ENCODE data around the gene SLC35B2. TPM values are rescaled to one million over a fixed set of nuclear protein-coding genes. Genes with fewer than 3 reads are reported as not detected.
A peak's percentile ranks its signal among the peaks of the same experiment; 100 is the strongest.

Gene SLC35B2
- total and polyA plus RNA-seq, 2 experiments from 2014 or later, result 101 to 114 TPM

DNA sequence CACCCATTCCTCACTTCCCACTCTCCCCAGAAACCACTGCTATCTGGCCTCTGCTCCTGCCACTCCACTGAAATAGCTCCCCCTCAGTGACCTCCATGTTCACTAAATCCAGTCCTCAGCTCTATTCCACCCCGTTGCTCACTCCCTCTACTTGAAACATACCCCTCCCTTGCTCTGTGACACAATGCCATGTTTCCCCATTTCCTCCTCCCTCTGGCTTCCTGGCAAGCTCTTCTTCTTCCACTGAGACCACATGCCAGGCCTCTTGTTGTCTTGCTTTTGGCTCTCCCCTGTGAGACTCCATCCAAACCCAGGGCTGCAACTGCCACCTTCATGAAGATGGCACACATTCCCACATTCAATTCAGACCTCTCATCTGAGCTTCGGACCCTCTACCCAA is 26.8 kb upstream of the SLC35B2 start:
- Histone ChIP-seq H3K79me2 (ENCODE audit: insufficient read depth) (no peaks in the 10 kb centered on the region), H3K4me2 (ENCODE audit: unreplicated experiment) (no peak overlapping the region), H2AFZ (no peak overlapping the region), H4K20me1 (ENCODE audit: insufficient read depth) (no peaks in the 10 kb centered on the region), H3K4me1 (ENCODE audit: insufficient read depth) (no peaks in the 10 kb centered on the region), H3K27me3 (replicated peaks; ENCODE audit: insufficient read depth) (peaks cover 17% of the 10 kb centered on the region; the same call in 1 of the 2 replicates), H3K36me3 (ENCODE audit: low read depth) (no peaks in the 10 kb centered on the region), H3K9me2 (ENCODE audit: insufficient read depth) (no peaks in the 10 kb centered on the region), H3F3A (ENCODE audit: insufficient read depth) (no peaks in the 10 kb centered on the region), H3K9me3 (ENCODE audit: low read depth) (no peaks in the 10 kb centered on the region), H3K4me3 (no peak overlapping the region), H3K27ac (no peak overlapping the region), H3K9ac (no peak overlapping the region)
- no peak for TF ChIP-seq EZH2 (IDR thresholded peaks at IDR 0.05; ENCODE audit: insufficient read depth, poor library complexity, severe bottlenecking)
- no peak for TF ChIP-seq EZH2phosphoT487 (IDR thresholded peaks at IDR 0.05; ENCODE audit: insufficient read depth, low read depth)
- in situ Hi-C loops (cut with MboI), result no loop called here
- WGBS, 2 experiments (ENCODE audit: low coverage in 1 of 2, low lambda C conversion rate in 2 of 2, missing lambda C conversion rate in 2 of 2), result 14 to 15% methylated on average over 2 of the region's 2 CpGs
- no peak for DNase-seq

DNA sequence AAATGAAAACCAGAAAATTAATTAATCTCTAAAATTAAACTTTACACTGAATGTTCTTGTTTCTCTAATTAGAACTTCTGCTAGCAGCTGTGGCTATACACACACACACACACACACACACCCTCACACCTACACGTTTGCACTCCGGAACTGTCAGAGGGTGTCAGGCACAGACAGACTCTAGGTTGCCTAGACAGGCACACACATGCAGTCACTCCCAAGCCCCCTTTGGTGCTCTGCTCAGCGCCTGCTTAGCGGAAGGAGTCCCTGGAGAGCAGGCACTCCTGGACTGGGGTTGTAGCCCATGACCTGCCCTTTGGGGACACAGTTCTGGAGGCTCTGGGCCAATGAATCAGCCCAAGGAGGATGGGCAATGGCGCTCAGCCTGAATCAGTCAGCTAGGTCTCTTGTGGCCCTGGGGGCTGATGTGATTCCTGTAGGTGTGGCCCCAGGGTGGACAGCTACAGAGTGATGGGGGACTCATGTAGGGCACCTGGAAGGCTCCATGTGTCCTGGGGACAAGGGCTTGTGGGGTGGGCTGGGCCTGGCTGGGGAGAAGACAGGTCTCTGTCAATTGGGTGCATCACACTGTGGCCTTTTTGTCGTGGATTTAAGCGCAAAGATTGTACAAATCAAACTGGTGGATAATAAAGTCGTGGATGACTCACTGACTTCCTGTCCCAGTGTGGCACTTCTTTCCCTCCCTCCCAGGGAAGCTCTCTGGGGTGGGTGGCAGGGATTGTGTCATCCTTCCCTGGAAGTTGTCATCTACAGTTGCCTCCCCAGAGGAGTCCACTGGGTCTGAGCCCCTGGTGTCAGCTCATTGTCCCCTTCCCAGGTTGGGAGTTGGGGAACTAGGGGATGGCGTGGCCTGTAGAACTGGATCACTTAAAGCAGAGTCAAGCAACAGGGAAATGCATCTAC is 21.7 kb upstream of the SLC35B2 start:
- Histone ChIP-seq H3K4me1 (ENCODE audit: insufficient read depth) (no peaks in the 10 kb centered on the region), H3K36me3 (ENCODE audit: low read depth) (no peaks in the 10 kb centered on the region), H3K9me2 (ENCODE audit: insufficient read depth) (no peaks in the 10 kb centered on the region), H3K79me2 (ENCODE audit: insufficient read depth) (no peaks in the 10 kb centered on the region), H3K9me3 (ENCODE audit: low read depth) (no peaks in the 10 kb centered on the region), H3K4me2 (ENCODE audit: unreplicated experiment) (no peak overlapping the region), H3K9ac (no peak overlapping the region), H2AFZ (no peak overlapping the region), H3K27me3 (replicated peaks; ENCODE audit: insufficient read depth) (peaks cover 23% of the 10 kb centered on the region), H4K20me1 (ENCODE audit: insufficient read depth) (no peaks in the 10 kb centered on the region), H3K4me3 (no peak overlapping the region), H3F3A (ENCODE audit: insufficient read depth) (no peaks in the 10 kb centered on the region), H3K27ac (no peak overlapping the region)
- in situ Hi-C loops (cut with MboI), result no loop called here
- 76 to 77% methylated on average over 9 of the region's 9 CpGs for WGBS, 2 experiments (ENCODE audit: low coverage in 1 of 2, low lambda C conversion rate in 2 of 2, missing lambda C conversion rate in 2 of 2)
- peak; percentile 20 for DNase-seq
- TF ChIP-seq EZH2 (IDR thresholded peaks at IDR 0.05; ENCODE audit: insufficient read depth, poor library complexity, severe bottlenecking), result no peak
- TF ChIP-seq EZH2phosphoT487 (IDR thresholded peaks at IDR 0.05; ENCODE audit: insufficient read depth, low read depth), result no peak

- no peak for DNase-seq
- Histone ChIP-seq H3K4me2 (ENCODE audit: unreplicated experiment) (no peak overlapping the region), H3K27me3 (replicated peaks; ENCODE audit: insufficient read depth) (peaks cover 23% of the 10 kb centered on the region), H3K4me3 (no peak overlapping the region), H3F3A (ENCODE audit: insufficient read depth) (no peaks in the 10 kb centered on the region), H3K27ac (no peak overlapping the region), H3K79me2 (ENCODE audit: insufficient read depth) (no peaks in the 10 kb centered on the region), H3K9ac (no peak overlapping the region), H3K4me1 (ENCODE audit: insufficient read depth) (no peaks in the 10 kb centered on the region), H3K36me3 (ENCODE audit: low read depth) (no peaks in the 10 kb centered on the region), H3K9me3 (ENCODE audit: low read depth) (no peaks in the 10 kb centered on the region), H2AFZ (no peak overlapping the region), H3K9me2 (ENCODE audit: insufficient read depth) (no peaks in the 10 kb centered on the region), H4K20me1 (ENCODE audit: insufficient read depth) (no peaks in the 10 kb centered on the region)
- WGBS, 2 experiments (ENCODE audit: low coverage in 1 of 2, low lambda C conversion rate in 2 of 2, missing lambda C conversion rate in 2 of 2), result 67 to 75% methylated on average over 3 of the region's 3 CpGs
- in situ Hi-C loops (cut with MboI), result no loop called here
- no peak for TF ChIP-seq EZH2 (IDR thresholded peaks at IDR 0.05; ENCODE audit: insufficient read depth, poor library complexity, severe bottlenecking)
- no peak for TF ChIP-seq EZH2phosphoT487 (IDR thresholded peaks at IDR 0.05; ENCODE audit: insufficient read depth, low read depth)
These were observed 21.0 kb upstream of the SLC35B2 start for GRCh38 chr6:44278315-44278714.

DNA sequence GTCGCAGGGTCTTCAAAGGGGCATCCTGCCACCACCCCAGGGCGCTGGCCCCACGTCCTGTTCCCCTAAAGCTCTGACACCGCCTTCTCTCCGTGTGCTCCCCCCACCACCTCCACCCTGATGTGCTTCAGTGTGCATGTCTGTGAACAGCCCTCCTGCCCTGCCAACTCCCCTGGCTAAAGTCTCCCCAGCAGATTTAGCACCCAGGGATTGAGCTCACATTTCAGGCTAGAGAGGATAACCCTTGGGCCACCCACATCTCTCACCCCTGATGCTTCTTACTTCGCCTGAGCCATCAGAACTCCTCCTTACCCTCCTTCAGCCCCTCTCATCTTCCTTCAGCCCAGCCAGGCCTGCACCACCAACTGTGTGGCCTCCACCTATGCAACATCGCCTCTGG is 20.4 kb upstream of the SLC35B2 start:
- Histone ChIP-seq H3F3A (ENCODE audit: insufficient read depth) (no peaks in the 10 kb centered on the region), H3K36me3 (ENCODE audit: low read depth) (no peaks in the 10 kb centered on the region), H3K4me2 (ENCODE audit: unreplicated experiment) (no peak overlapping the region), H3K4me3 (no peak overlapping the region), H3K79me2 (ENCODE audit: insufficient read depth) (no peaks in the 10 kb centered on the region), H3K4me1 (ENCODE audit: insufficient read depth) (no peaks in the 10 kb centered on the region), H3K9me3 (ENCODE audit: low read depth) (no peaks in the 10 kb centered on the region), H2AFZ (no peak overlapping the region), H3K27ac (no peak overlapping the region), H3K9ac (no peak overlapping the region), H3K9me2 (ENCODE audit: insufficient read depth) (no peaks in the 10 kb centered on the region), H3K27me3 (replicated peaks; ENCODE audit: insufficient read depth) (peaks cover 25% of the 10 kb centered on the region), H4K20me1 (ENCODE audit: insufficient read depth) (no peaks in the 10 kb centered on the region)
- no peak for TF ChIP-seq EZH2 (IDR thresholded peaks at IDR 0.05; ENCODE audit: insufficient read depth, poor library complexity, severe bottlenecking)
- no peak for TF ChIP-seq EZH2phosphoT487 (IDR thresholded peaks at IDR 0.05; ENCODE audit: insufficient read depth, low read depth)
- DNase-seq, result no peak
- in situ Hi-C loops (cut with MboI), result no loop called here
- WGBS, 2 experiments (ENCODE audit: low coverage in 1 of 2, low lambda C conversion rate in 2 of 2, missing lambda C conversion rate in 2 of 2), result 76 to 78% methylated on average over 7 of the region's 7 CpGs
